ENCODE results near the gene FGF9.

FGF9 gene

GRCh38 chr13:21670883-21671619 lies at the start of gene FGF9:
TSS of gene FGF9 (plus strand) at chr13:21671073. CDS start at chr13:21671913, 840 bp downstream.
- DNase-seq (ENCODE audit: low read depth in 1 of 2, low spot score in 1 of 2) = peak; percentile 63 to 74

DNA sequence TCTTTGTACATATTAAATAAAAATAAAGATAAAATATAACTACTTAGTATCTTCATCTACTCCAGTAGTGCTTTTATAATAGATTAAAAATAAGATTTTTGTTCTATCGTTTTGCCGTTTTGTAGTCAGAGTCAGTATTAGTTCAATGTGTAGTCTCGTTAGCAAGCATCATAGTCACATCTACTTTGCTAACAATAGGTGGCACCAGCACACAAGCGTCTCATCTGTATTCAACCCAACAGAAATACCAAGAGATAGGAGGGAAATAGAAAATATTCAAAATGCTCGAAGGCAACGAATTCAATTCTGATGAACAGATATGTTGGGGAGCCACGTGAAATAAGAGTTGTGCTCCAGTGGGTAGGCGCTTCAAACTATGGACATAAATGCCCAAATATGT lies 45.5 kb upstream of the FGF9 start:
- DNase-seq (ENCODE audit: low read depth in 1 of 2, low spot score in 1 of 2) = no peak

- DNase-seq (ENCODE audit: low read depth in 1 of 2, low spot score in 1 of 2) = no peak
Measured at GRCh38 chr13:21632196-21632595, 38.7 kb upstream of the FGF9 start.

- no peak for DNase-seq (ENCODE audit: low read depth in 1 of 2, low spot score in 1 of 2)
Measured at GRCh38 chr13:21636656-21637055, 34.2 kb upstream of the FGF9 start.

DNA sequence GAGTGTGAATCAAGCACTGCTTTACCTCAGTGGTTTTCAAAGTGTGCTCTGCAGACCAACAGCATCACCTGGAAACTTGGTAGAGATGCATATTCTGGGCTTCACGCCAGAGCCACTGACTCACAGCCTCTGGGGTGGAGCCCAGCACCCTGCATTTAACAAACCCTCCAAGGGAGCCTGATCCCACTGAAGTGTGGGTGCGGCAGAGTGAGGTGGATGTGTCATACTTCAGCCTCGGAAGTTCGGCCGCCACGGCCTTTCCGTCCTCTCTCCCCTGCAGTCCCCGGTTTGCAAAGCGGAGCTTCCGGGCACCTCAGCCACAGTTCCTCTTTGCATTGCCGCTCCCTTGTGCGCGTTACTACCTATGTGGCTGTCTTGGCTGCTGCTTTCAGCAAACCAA lies 33.6 kb upstream of the FGF9 start:
- DNase-seq (ENCODE audit: low read depth in 1 of 2, low spot score in 1 of 2) = no peak

GRCh38 chr13:21638319-21639282 lies 32.3 kb upstream of the FGF9 start:
- no peak for DNase-seq (ENCODE audit: low read depth in 1 of 2, low spot score in 1 of 2)

- DNase-seq (ENCODE audit: low read depth in 1 of 2, low spot score in 1 of 2) = no peak
Measured at GRCh38 chr13:21639561-21639960, 31.3 kb upstream of the FGF9 start.

GRCh38 chr13:21641629-21642028 lies 29.2 kb upstream of the FGF9 start:
- no peak for DNase-seq (ENCODE audit: low read depth in 1 of 2, low spot score in 1 of 2)

DNA sequence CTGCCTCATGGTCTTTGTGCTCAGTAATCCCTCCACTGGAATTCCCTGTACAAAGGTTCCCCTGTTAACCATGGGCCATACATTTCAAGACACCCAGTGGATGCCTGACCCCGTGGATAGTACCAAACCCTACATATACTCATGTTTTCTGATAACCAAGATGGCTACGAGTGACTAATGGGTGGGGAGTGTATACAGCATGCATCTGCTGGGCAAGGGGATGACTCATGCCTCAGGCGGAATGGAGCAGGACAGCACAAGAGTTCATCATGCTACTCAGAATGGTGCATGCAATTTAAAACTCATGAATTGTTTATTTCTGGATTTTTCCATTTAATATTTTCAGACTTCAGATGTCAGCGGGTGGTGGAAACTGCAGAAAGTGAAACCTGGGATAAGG lies 13.3 kb upstream of the FGF9 start:
- no peak for DNase-seq (ENCODE audit: low read depth in 1 of 2, low spot score in 1 of 2)

DNA sequence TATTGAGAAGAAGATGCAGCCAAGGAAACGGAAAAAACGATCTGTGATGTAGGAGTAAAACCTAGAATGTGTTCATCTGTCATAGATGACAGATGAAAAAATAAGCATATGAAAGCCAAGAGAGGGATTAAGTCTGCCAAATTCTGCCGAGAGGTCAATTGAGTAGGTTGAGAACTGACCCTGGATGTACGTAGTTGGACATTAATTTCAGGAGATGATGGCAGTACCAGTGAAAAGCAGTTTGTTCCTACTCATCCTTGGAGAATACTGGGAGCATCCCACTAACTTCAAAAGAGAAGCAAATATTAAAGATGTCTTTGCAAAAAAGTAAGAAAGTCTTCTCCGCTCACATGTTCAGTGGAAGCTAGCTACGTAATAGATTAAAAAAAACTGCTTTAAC lies 11.8 kb upstream of the FGF9 start:
- DNase-seq (ENCODE audit: low read depth in 1 of 2, low spot score in 1 of 2) = no peak

DNA sequence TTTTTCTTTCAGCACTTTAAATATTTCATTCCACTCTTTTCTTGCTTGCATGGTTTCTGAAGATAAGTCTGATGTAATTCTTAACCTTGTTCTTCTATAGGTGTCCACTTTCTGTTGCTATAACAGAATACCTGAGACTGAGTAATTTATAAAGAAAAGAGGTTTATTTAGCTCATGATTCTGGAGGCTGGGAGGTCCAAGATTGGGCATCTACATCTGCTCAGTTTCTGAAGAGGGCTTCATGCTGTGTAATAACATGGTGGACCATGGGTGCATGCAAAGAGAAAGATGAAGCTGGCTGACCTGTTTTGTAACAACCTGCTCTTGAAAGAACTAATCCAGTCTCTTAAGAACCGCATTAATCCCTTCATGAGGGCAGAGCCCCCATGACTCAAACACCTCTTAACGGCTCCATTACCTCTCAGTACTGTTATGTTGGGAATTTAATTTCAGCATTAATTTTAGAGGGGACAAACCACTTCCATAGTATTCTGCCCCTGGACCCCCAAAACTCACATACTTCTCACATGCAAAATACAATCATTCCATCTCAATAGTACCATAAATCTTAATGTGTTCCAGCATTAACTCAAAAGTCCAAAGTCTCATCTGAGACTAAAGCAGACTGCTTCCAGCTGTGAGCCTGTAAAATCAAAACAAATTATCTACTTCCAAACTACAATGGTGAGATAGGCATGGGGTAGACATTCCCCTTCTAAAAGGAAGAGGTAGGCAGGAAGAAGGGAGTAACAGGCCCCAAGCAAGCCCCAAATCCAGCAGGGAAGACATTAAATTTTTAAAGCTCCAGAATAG lies 9.6 kb upstream of the FGF9 start:
- no peak for DNase-seq (ENCODE audit: low read depth in 1 of 2, low spot score in 1 of 2)

- no peak for DNase-seq (ENCODE audit: low read depth in 1 of 2, low spot score in 1 of 2)
Measured at GRCh38 chr13:21663197-21663596, 7.7 kb upstream of the FGF9 start.

DNA sequence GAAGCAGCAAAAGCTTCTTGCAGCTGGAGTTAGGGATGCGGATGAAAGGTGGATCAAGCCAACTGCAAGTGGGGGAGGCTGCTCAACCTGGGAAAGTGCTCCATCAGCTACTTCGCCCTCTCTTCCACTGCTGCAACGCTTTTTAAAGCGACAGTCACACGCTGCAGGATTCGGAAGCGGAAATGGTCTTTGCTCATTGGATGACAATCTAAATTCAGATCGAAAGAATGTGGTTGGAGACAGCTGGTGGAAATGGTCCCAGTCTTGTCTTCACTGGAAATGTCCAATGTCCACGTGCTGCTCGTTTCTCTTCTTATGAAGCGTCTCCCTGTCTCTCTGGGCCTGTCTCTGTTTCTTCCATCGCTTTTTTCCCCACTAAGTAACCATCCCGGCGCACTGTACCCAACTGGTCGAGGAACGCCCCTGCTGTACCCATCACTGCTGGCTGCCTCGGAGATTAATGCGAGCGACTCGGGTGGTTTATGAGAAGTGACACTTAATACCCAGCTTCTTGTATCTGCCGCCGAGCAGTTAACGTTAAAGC lies 2.1 kb upstream of the FGF9 start:
- no peak for DNase-seq (ENCODE audit: low read depth in 1 of 2, low spot score in 1 of 2)

GRCh38 chr13:21670006-21670882 lies 629 bp upstream of the FGF9 start:
- DNase-seq (ENCODE audit: low read depth in 1 of 2, low spot score in 1 of 2) = peak; percentile 25 to 50

DNA sequence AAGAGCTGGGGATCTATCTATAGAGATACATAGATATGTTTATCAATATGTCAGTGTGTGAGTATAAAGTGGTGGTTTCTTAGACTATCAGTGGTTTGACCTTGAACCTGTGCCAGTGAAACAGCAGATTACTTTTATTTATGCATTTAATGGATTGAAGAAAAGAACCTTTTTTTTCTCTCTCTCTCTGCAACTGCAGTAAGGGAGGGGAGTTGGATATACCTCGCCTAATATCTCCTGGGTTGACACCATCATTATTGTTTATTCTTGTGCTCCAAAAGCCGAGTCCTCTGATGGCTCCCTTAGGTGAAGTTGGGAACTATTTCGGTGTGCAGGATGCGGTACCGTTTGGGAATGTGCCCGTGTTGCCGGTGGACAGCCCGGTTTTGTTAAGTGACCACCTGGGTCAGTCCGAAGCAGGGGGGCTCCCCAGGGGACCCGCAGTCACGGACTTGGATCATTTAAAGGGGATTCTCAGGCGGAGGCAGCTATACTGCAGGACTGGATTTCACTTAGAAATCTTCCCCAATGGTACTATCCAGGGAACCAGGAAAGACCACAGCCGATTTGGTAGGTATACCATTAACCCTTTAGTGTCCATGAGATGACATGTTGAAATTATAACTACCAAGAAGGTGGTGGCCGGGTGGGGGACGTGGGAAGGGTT lies 880 bp downstream of the FGF9 start:
- no peak for DNase-seq (ENCODE audit: low read depth in 1 of 2, low spot score in 1 of 2)

- no peak for DNase-seq (ENCODE audit: low read depth in 1 of 2, low spot score in 1 of 2)
Measured at GRCh38 chr13:21672287-21672680, 1.4 kb downstream of the FGF9 start.

GRCh38 chr13:21672796-21673538 lies 2.1 kb downstream of the FGF9 start:
- no peak for DNase-seq (ENCODE audit: low read depth in 1 of 2, low spot score in 1 of 2)

GRCh38 chr13:21673539-21673788 lies 2.6 kb downstream of the FGF9 start:
- no peak for DNase-seq (ENCODE audit: low read depth in 1 of 2, low spot score in 1 of 2)

DNA sequence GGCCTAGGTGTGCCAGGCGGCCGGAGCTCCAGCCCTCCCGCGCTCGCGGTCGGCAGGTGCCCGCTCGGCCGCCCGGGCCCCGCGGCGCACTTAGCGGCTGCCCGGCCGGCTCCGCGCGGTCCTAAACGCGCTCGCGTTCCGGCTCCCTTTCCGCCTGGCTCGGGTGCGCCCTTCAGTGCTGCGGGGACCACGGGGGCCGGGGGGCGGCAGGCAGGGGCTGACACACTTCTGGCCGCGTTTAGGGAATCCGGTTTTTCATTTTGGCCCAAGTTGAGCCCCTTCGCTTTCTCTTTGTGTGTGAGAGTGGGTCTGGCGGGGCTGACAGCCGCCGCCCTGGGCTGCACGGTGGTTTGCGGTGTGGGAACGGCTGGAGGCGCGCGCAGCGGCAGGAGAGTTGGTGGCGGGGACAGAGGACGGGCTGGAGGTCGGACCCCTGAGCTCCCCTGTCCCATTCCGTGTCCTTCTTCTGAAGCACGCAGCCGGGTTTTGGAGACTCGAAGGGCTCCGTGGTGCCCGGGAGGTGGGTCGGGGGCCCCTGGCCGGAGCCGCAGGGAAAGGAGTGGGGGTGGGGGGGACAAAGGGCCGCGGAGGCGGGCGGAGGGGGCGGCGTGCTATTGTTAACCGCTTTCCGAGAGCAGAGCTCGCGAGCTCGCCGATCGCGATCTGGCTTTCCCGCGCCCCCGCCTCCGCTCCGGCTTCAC lies 3.1 kb downstream of the FGF9 start:
- DNase-seq (ENCODE audit: low read depth in 1 of 2, low spot score in 1 of 2) = no peak
